ENCODE measurements around the gene SPATA6. TPM values are rescaled to one million over a fixed set of nuclear protein-coding genes. Genes with fewer than 3 reads are reported as not detected.

SPATA6 gene
- polyA plus RNA-seq, 4 donors: 16.4 to 19.1 (median 17.1) TPM

DNA sequence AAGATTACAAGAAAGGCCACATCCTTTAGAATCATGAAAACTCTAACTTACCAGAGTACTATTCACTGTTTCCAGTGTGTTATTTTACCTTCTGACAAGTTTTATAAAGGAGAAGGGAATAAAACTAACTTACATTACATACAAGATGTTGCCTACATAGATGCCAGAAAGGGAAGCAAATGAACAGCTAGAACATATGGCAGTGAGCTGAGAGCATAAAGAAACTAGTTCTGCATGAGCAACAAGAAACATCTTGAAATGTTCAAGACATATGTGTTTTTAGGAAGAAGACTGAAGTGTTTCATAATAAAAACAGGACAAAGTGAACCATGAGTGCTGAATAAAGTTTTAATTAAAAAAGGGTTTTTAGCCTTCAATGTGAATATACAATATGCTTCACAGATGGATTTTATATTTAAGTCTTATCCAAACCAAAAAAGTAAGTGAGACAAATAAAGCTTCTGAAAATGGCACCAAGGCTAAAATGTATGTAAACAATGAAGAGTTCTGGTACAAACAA, 210.1 kb downstream of the SPATA6 start:
- no peak for DNase-seq (ENCODE audit: low read depth in 4 of 4, low spot score in 2 of 4)

GRCh38 chr1:48258106-48258505, 213.9 kb downstream of the SPATA6 start:
- no peak for DNase-seq (ENCODE audit: low read depth in 4 of 4, low spot score in 2 of 4)

DNA sequence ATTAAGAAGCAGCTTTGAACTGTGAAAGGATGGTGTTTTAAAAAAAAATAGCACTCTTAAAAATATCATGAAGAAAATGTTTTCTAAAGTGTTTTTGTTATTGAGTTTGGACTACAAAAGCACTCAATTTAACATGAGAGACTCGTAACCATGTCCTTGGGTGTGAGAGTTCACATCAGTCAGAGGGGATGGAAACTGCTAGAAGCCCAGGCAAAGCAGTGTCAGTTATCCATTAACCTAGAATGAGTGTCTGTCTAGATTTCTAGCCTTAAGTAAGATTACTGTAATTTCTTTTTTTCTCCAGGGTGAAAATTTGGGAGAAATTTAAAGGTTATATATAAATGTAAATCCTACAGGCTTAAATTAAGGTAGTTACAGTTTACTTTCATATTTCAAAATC, 217.8 kb downstream of the SPATA6 start:
- DNase-seq (ENCODE audit: low read depth in 4 of 4, low spot score in 2 of 4): no peak

DNA sequence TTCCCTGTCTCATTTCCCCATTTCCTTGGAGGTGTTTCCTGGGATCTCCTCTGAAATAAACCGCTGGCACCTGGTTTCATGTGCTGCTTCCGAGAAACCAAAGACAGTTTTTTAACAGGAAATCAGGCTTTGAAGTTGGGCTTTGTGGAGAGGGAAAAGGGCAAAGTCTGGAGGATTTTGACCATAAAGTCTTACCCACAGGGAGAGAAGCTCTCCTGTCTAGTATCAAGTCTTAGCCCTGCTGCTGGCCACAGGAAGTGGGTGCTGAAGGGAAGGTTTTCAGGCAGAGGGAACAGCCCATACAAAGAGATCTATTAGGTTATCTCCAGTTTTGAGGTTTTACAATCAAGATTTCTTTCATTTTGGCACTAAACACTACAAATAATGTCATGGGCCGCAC, 220.2 kb downstream of the SPATA6 start:
- no peak for DNase-seq (ENCODE audit: low read depth in 4 of 4, low spot score in 2 of 4)

DNA sequence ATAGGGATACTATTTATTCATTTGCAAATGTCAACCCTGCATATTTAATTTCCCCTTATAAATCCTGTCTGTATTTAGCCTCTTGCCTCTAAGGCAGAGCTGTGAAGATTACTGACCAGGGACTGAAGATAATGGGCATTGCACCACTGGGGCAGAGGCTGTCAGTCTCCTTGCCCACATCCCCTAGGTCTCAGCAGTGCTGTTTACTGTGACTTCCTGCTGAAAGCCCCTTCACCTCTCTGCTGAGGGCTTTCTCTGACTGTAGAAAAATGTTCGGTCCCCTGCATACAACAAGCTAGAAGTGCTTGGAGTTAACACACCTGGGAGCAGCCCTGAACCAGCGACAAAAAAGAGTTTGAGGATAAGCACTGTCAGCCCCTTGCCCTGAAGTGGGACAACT, 220.7 kb downstream of the SPATA6 start:
- DNase-seq (ENCODE audit: low read depth in 4 of 4, low spot score in 2 of 4): no peak

DNA sequence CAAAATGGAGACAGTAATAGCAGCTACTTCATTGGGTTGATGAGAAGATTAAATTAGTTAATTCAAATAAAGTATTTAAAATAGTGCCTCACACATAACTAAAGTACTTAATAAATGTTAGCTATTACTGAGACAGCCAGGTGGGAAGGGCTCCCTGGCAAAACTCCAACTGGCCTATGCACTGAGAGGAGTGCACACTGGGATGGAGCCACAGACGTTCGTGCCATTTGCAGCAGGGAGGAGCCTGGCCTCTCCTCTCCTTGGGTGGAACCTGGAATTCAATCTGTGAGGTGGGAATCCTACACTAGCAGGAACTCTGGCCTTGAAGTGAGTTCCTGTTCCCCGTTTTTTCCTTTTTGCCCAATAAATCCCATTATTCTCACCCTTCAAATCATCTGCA, 221.4 kb downstream of the SPATA6 start:
- DNase-seq (ENCODE audit: low read depth in 4 of 4, low spot score in 2 of 4): no peak

DNA sequence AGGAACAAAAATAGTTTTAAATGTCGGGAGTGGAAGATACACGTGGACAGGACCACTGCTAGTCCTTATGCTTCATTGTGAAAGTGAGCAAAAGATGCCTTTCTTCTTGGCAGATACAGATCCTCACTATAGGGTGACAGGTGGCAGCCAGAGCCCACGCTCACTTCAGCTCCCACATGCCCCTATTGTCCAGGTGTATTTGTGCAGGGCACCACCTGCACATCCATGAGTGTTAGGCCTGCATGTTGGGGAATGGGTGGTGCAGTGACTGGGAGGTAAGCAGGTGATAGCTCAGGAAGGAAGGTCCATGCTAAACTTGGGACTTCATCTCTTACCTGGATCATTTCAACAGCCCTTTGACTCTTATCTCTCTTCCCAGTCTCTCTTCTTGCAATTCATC, 222.1 kb downstream of the SPATA6 start:
- DNase-seq (ENCODE audit: low read depth in 4 of 4, low spot score in 2 of 4): no peak

- DNase-seq (ENCODE audit: low read depth in 4 of 4, low spot score in 2 of 4): no peak
Observed at GRCh38 chr1:48248356-48248755, 223.6 kb downstream of the SPATA6 start.

DNA sequence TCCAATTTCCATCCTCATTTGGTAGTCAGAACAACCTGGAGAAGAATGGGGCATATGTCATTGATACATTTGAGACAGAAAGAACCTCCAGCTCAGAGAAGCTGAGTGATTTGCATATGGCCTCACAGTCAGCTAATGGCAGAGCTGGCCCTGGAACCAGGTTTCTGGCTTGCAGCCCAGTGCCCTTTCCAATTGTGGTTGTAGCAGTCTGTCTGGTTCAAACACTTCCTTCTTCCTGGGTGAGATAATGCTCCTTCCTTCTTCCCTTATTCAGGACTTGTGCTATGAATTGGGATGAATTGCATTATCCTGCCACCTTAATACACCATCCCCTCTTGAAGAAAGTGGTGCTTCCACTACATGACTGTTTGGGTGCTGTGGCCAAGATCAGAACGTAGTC, 225.3 kb downstream of the SPATA6 start:
- DNase-seq (ENCODE audit: low read depth in 4 of 4, low spot score in 2 of 4): no peak

Other genes starting within 250 kb of the SPATA6 start
- gene SLC5A9, start 249.5 kb downstream of the SPATA6 start, polyA plus RNA-seq (ENCODE audit: insufficient read length in 4 of 4): 10 to 100 TPM; 13.0 to 20.6 (median 14.9) TPM

Data from left renal cortex interstitium (tissue), 4 donors.